ENCODE data around the gene AHI1.

The AHI1 gene

DNA sequence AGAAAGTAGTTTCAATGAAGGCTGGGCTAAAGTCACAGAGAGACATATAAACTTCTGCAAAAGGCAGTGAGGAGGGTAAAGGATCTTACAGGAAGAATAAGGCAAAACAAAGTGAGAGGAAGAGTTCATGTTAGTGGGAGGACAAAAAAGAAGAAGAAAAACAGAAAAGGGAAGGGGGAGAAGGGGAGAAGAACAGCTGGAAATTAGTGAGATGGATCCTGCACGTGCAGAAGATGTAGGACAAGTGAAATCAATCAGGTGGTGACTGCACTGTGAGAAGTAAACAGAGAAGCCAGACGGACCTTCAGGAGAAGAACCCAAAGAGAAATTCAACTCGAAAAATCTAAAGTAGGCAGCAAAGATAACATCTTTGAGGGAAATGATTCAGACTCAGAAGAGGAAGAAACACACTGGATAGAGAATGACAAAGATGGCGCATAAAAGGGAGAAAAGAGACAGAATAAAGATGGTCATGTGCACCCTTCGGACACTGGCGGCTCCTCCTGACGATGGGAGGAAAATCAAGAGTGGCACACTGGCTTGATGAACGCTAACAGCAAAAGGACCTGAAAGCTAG lies 210.5 kb downstream of the AHI1 start:
- DNase-seq, result no peak

DNA sequence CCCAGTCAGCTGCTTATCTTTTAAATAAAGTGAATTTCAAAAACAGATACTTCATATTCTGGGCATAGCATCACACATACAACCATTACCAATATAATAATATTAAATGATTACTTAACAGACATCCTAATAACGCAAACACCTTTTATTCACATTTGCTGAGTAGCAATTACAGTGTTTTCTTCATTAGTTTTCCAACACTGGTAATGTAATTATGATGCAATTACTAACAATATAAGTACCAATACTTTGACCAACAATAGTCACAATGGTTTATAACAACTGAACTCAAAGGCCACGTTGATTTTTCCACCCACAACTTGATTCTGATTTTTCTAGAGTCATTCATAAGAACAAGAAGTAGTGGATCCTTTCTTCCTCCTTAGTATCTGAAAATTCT lies 212.4 kb downstream of the AHI1 start:
- DNase-seq, result no peak

DNA sequence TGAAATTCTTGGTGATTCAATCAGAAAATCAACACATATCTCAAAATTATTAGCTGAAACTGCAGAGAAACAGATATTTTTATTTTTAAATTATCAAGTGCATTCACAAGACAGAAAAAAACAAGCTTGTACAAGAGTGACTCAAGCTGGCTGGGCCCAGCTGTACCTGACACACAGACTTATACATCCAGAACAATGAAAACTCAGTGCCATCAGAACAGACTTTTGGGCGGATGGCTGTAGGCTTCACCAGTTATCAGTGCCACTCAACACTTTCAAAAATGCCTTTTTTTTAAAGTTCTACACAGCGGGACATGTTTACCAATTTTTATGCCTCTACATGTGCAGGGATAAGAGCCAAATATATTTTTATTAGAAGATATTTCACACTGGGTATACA lies 213.6 kb downstream of the AHI1 start:
- DNase-seq, result no peak

DNA sequence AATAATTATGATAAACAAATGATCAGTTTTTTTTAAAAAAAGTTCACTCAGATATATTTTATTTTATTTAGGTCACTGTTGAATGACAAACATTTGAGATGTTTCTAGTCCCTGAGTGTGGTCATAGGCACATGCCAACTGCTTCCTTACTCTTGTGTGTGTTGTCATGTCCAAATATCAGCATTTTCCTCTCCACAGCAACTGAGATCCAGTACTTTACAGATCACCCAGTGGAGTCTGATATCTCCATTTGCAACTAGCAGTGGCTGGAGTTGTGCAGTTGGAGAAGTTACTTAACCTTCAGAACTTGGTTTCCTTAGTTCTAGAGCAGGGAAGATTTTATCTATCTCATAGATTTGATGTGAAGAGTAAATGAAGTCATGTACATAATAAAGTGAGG lies 215.1 kb downstream of the AHI1 start:
- no peak for DNase-seq

DNA sequence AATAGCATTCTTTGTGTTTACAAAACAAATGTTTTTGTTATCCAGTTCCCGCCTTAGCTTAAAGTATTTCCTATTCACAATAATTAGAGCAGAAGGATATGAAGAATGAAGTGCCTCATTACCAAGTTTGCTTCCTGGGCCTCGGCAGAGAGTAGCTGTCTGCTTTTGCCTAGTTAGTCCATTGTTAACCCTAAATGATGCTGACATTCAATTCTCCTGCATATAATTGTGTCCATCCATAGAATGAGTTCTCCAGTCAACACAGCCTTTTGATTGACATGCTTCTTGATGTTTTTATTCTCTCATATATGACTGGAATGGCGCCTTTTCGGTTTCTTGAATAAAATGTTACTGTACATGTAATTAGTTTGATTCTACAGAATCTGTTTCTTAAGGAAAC lies 215.6 kb downstream of the AHI1 start:
- DNase-seq, result no peak

DNA sequence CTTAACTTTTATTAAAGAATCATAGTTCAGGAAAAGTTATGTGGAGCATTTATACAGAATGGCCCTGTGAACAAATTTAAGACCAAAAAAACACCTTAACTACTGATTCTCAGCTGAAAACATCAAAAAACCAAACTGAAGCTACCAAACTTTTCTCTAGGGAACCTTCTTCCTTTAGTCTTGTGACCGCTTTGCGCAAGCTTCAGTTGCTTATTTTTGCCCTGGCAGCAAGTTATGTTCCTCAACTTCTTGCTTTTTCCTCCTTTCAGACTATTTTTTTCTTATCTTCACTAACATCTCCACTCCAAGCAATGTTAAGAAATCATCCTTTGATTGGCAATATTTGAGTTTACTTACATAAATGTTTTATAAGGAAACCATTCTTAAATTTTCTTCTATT lies 216.3 kb downstream of the AHI1 start:
- no peak for DNase-seq

DNA sequence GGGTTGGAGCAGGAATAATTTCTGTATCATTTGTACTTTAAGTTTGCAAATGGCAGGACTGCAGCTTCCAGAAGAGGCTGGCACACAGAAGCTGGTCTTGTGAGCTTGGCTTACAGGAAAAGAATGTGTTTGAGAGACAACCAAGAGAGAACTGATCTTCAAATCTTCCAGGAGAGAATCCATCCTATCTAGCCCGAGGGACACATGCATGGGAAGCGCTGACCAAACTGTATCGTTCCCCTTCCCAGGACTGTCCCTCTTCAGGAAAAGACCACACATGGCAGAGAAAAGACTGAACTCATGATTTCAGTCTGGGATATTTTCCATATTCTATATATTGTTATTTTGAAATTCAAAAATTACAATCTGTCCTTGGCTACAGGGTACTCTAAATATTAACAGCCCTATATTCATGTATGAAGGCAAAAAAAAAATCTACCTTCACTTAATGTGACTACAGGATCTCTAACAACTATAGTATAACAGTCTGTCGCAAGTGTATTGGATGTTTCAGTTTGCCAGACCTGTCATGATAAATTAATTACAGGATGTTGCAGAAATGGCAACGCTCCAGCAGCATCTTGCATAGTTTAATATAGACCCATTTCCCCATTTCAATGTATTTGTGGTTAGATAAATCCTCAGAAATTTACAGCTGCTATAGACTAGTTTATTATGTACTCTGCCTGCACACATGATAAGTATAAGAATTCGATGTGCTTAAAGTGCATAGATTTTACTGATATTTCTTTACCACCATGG lies 217.0 kb downstream of the AHI1 start:
- no peak for DNase-seq

DNA sequence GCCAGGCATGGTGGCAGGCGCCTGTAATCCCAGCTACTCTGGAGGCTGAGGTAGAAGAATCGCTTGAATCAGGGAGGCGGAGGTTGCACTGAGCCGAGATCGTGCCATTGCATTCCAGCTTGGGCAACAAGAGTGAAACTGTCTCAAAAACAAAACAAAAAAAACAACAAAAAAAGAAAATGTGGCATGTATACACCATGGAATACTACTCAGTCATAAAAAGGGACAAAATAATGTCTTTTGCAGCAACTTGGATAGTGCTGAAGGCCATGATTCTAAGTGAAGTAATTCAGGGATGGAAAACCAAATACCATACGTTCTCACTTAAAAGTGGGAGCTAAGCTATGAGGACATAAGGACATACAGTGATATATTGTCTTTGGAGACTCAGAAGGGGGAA lies 220.1 kb downstream of the AHI1 start:
- no peak for DNase-seq

DNA sequence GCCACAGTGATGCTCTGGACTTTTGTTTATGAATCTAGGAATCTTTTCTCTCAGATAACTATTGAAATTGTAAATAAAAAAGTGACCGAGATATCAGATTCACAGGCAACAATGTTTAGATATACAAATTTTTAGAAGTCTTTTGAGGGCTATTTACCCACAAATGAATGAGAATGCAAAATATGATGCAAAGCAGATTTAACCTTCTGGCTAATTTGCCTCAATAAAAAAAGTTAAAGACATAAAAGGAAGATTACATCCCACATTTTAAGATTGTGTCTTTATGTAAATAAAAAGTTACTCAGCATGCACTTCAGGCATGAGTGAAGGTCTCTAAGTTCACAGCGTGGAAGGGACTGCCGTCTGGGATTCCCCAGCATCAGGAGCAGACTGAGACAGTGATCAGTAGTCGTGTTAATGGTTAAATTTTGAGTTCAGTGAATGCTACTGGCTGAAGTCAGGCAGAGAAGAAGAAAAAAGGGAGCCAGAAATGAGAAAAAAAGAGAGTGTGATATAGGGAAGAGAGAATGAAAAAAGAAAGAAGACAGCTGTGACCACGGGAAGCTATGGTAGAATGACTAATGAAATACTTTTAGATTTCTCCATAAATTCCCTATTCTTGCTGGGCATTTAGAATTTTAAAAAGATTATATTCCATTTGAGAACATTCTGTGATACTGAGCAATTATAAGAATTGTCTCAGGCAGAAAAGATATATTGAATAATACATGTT lies 222.8 kb downstream of the AHI1 start:
- DNase-seq, result no peak

DNA sequence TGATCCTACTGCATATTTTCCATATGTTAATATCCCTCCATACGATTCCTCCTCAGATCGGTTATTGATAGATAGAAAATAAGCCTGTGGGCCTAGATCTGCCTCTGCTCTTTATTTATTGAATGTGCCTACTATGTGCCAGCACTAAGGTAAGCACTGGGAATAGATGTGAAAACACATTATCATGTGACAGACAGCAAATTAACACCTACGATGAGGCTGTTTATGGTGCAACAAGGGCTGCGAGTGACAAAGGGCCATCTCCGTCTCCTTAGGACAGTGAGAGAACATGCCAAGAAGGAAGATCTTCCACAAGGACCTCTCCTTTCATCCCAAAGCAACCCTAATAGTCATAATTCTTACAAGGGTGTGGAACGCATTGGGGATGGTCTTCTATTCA lies 225.9 kb downstream of the AHI1 start:
- DNase-seq, result no peak

DNA sequence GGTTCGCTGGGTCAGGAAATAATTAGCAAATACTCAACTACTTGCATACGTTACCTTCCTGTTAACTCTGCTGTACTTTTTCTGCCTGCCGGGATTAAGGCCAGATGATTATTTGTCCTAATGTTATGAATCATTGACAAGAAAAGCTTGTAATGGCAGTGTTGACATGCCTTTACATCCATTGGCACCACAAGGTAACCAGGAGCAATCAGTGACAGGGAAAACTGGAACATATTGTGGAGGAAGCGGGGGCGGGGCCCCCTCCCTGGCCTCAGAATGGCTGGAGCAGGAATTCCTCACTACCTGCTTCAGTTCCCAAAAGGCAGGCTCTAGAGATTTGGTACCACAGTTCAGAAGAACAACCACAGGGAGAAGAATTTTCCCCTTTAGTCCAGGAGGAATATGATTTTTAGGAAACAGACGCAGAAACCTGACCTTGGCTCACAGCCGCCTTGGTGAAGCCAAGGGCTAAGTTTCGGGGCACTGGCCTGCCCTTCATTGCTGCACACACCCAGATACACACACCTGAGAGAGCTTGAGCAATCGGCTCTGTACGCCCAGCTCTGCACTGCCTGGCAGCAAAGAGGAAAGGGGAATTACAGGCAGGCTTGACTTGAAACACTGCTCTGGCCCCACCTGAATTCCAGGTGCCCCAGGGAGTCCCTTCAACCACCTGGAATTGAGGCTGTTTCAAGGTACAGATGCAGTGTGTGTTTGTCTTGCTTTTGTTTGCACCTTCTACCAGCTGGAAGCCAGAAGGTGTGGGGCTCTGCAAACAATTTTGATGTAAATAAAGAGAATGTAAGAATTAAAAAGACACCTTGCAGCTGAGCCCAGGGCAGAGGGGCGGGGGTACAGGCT lies 226.6 kb downstream of the AHI1 start:
- peak; percentile 87 for DNase-seq

DNA sequence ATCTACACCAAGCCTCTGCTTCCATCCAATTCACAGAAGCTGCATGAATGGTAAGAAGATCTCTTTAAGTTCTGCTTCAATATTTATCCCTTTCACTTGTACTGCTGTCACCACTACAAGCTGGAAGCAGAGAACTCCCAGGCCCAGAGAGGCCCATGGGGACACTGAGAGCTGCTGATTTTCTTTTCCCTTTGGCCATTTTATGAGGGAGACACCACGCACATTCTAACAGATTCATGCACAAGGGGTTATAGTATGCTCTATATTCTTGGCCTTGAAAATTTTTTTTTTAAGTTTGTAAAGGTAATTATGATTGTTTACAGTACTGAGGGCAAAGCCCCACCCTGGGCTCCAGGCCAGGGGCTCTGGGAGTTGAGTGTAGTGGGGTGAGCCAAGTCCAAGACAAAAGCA lies 228.1 kb downstream of the AHI1 start:
- DNase-seq, result no peak

DNA sequence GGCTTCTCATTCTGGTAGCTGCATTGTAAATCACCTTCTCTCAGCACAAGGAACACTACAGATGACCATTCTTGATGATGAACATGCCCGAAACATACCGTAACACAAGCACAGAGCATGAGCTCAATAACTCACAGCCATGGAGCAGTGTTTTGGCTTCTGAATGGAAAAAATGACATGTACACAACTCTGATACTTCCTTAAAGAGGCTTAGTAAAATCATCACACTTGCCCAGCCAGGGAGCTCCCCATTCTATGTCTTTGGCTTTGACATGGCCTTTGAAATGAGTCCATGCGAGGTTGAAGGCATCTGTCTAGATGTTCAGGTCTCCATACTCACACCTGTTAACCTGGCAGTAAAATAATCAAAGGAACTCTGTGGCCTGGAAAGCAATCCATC lies 228.8 kb downstream of the AHI1 start:
- DNase-seq, result no peak

DNA sequence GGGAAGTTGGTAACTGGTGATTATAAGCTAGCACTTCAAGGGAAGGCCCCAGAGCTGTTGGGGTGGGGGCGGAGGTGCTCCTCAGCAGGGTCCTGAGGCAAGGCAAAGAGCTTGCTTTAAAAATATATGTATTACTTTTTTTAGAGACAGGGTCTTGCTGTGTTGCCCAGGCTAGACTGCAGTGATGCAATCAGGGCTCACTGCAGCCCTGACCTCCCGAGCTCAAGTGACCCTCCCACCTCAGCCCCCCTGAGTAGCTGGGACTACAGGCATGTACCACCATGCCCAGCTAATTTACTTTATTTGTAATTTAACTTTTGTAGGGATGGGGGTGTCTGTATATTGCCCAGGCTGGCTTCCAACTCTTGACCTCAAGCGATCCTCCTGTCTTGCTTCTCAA lies 229.3 kb downstream of the AHI1 start:
- no peak for DNase-seq

DNA sequence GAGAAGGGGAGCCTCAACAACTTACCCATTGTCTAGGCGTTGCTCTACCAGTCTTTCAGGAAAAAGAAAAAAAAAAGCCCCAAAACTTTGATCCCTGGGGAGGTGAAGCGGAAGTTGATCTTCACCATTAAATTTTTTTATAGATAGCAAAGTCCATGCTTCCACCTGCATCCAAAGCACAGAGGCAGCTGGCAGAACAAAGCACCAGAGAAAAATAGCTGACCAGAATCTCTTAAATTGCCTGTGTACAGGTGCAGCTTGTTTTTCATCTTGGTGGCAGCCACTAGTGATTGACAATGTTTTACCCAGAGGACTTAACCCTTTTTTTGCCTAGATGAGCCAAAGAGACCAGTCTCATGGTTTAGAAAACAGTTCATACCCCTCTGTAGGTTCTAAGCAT lies 230.5 kb downstream of the AHI1 start:
- peak; percentile 93 for DNase-seq

DNA sequence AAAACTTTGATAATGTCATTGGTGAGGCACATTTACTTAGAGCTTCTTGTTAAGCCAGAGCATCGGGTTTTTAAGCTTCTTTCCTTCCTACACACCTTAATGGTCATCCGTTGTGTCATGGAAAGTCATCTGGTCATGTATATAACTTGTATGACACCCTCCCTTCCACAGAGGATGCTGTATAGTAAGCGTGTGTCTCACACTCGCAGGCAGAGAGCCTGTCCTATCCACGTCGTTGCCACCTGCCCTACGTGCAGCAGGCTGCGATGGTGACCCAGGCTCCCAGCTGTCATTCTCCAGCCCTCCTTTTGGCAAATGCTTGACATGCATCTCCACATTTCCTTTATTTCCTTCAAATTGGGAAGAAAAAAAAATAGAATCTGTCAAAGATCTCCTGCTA lies 230.9 kb downstream of the AHI1 start:
- peak; percentile 83 for DNase-seq

DNA sequence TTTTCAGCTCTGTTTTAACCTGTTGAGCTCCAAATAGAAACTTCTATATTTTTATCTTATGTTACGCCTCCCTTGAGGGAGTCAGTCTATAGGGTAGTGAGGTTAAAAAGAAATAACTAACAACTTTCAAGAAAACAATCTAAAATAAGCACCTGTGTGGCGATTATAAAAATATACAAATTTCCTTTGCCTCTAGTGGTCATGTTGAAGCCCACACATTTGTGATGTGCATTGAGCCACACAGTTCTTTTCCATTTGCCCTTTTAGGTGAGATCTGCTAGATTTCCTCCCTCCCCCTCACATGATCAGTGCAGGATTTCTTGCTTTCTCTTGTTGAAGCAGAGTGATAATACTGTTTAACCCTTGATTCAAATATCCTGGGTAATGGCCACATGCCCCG lies 232.3 kb downstream of the AHI1 start:
- DNase-seq, result no peak

DNA sequence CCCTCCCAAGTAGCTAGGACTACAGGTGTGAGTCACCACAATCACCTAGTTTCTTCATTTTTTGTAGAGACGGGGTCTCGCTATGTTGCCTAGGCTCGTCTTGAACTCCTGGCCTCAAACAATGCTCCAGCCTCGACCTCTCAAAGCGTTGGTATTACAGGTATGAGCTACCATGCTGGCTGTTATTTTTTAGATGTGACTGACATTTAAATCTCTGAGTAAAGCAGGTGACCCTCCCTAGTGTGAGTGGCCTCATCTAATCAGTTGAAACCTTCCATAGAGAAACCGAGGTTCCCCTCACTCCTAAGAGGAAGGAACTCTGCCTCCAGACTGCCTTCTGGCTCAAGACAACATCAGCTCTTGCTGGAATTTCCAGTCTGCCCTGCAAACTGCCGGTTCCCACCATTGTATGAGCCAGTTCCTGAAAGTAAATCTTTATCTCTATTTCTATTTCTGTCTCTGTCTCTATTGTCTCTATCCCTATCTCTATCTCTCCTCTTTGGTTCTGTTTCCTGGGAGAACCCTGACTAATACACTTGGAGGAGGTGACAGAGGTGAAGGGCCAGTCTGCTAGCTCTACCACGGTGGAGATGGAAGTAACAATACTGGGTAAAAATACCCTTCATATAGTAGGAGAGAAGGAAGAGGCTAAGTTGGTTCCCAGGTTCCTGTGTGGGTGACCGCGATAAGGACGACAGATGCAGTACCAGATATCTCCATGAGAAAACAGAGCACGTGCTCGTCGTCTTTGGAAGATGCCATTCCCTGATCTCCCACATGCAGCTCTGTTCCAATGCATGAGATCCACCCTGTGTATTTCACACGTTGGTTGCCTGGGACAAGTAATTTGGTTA lies 235.4 kb downstream of the AHI1 start:
- no peak for DNase-seq

DNA sequence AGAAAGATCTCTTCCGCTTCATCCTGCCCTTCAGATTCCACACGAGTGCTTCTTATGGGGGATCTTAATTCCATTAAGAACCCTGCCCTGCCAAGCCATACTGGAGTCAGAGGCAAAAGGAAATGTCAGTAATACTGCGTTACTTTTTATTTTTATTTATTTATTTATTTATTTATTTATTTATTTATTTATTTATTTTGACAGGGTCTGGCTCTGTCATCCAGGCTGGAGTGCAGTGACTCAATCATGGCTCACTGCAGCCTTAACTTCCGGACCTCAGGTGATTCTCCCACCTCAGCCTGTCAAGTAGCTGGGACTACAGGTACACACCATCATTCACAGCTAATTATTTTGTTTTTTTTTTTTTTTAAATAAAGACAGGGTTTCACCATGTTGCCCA lies 236.9 kb downstream of the AHI1 start:
- no peak for DNase-seq

DNA sequence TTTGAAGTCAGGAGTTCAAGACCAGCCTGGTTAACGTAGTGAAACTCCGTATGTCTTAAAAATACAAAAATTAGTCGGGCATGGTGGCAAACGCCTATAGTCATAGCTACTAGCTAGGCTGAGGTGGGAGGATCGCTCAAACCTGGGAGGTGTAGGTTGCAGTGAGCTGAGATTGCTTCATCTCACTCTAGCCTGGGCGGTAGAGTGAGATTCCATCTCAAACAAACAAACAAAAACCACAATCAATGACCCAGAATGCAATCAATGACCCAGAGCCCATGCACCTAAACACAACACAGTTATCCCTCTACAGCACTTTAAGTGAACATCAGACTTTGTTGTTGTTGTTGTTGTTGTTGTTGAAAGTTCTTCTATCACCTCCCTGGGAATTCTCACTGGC lies 238.6 kb downstream of the AHI1 start:
- no peak for DNase-seq

DNA sequence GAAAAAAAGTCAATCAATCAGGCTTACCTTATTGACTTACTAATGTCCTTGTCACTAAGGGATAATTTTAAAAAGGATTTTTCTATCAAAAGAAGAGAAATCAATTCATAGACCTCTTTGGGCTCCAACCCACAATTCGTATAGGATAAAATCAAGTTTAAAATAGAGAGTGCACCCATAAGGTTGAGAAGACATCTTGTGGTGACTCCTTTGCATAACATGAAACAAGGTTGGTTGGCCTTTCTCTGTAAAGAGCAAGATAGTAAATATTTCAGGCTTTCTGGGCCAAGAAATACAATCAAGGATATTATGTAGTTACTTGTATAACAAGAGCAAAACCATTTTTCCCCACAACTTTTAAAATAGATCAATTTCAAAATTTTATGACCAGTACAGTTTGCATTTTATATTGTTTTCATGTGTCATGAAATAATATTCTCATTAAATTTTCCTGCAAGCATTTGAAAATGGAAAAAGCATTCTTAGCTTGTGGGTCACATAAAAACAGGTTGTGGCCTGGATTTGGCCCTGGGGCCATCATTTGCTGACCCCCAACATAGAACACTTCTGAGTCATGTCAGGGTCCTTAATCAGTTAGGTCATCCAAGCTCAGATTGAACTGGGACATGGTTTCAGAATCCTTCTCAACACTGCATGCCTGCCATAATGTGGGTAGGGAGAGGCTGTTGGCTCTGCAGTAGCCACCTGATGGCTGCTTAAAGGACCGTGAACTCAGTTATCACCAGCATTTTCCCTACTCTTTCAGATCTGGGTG lies 239.7 kb downstream of the AHI1 start:
- DNase-seq, result no peak

DNA sequence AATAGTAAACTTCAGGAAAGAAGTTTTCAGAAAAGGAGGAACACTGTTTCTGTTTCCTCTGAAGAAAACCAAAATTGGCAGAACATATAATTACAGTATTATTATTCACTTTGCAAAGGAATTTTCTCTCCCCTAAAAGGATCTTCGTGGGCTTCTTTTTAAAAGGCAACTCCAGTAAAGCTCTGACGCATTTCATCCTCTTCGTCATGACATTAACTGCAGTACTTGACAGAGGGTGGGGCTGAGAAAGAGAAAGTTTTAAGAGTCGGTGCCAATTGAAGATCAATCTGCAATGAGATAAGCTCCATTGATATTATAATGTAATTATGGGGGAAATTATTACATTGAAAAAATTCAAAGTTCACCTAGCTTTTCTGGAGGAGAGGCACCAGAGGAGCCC lies 240.7 kb downstream of the AHI1 start:
- no peak for DNase-seq
